Measurements from ENCODE around the gene ABLIM3.

The ABLIM3 gene

GRCh38 chr5:149280124-149280523 lies 138.8 kb downstream of the ABLIM3 start:
- H3K36me3 ChIP-seq (ENCODE audit: insufficient read depth, low read length) = no peaks in the 10 kb centered on the region
- H3K4me3 ChIP-seq (ENCODE audit: low read depth, low read length) = no peak overlapping the region
- peaks cover 3% of the 10 kb centered on the region for H3K79me2 ChIP-seq (ENCODE audit: control insufficient read depth, insufficient read depth, low read length, unreplicated experiment)
- no peak overlapping the region for H3K27ac ChIP-seq (ENCODE audit: low read depth, low read length)
- H2AFZ ChIP-seq (ENCODE audit: low read length, unreplicated experiment) = no peak overlapping the region
- no peaks in the 10 kb centered on the region for H3K27me3 ChIP-seq (ENCODE audit: insufficient read depth, low read length)
- peaks cover 18% of the 10 kb centered on the region for H3K4me1 ChIP-seq (ENCODE audit: control insufficient read depth, insufficient read depth, low read length, unreplicated experiment)

GRCh38 chr5:149280802-149281201 lies 139.5 kb downstream of the ABLIM3 start:
- Histone ChIP-seq H3K27me3 (ENCODE audit: insufficient read depth, low read length) (no peaks in the 10 kb centered on the region), H3K4me3 (ENCODE audit: low read depth, low read length) (no peak overlapping the region), H2AFZ (ENCODE audit: low read length, unreplicated experiment) (no peak overlapping the region), H3K79me2 (ENCODE audit: control insufficient read depth, insufficient read depth, low read length, unreplicated experiment) (peaks cover 3% of the 10 kb centered on the region), H3K4me1 (ENCODE audit: control insufficient read depth, insufficient read depth, low read length, unreplicated experiment) (peaks cover 20% of the 10 kb centered on the region), H3K36me3 (ENCODE audit: insufficient read depth, low read length) (no peaks in the 10 kb centered on the region), H3K27ac (ENCODE audit: low read depth, low read length) (no peak overlapping the region)

GRCh38 chr5:149282027-149282965 lies 141.0 kb downstream of the ABLIM3 start:
- H3K4me1 ChIP-seq (ENCODE audit: control insufficient read depth, insufficient read depth, low read length, unreplicated experiment) = peaks cover 20% of the 10 kb centered on the region
- no peak overlapping the region for H3K4me3 ChIP-seq (ENCODE audit: low read depth, low read length)
- H3K36me3 ChIP-seq (ENCODE audit: insufficient read depth, low read length) = no peaks in the 10 kb centered on the region
- no peak overlapping the region for H2AFZ ChIP-seq (ENCODE audit: low read length, unreplicated experiment)
- peaks cover 3% of the 10 kb centered on the region for H3K79me2 ChIP-seq (ENCODE audit: control insufficient read depth, insufficient read depth, low read length, unreplicated experiment)
- H3K27me3 ChIP-seq (ENCODE audit: insufficient read depth, low read length) = no peaks in the 10 kb centered on the region
- H3K27ac ChIP-seq (ENCODE audit: low read depth, low read length) = no peak overlapping the region

- no peak overlapping the region for H3K4me3 ChIP-seq (ENCODE audit: low read depth, low read length)
- H3K79me2 ChIP-seq (ENCODE audit: control insufficient read depth, insufficient read depth, low read length, unreplicated experiment) = peaks cover 3% of the 10 kb centered on the region
- H3K36me3 ChIP-seq (ENCODE audit: insufficient read depth, low read length) = no peaks in the 10 kb centered on the region
- H2AFZ ChIP-seq (ENCODE audit: low read length, unreplicated experiment) = no peak overlapping the region
- H3K4me1 ChIP-seq (ENCODE audit: control insufficient read depth, insufficient read depth, low read length, unreplicated experiment) = peaks cover 20% of the 10 kb centered on the region
- H3K27me3 ChIP-seq (ENCODE audit: insufficient read depth, low read length) = no peaks in the 10 kb centered on the region
- no peak overlapping the region for H3K27ac ChIP-seq (ENCODE audit: low read depth, low read length)
Measured at GRCh38 chr5:149282966-149283332, 141.7 kb downstream of the ABLIM3 start.

GRCh38 chr5:149283626-149284480 lies 142.6 kb downstream of the ABLIM3 start:
- no peaks in the 10 kb centered on the region for H3K27me3 ChIP-seq (ENCODE audit: insufficient read depth, low read length)
- H3K79me2 ChIP-seq (ENCODE audit: control insufficient read depth, insufficient read depth, low read length, unreplicated experiment) = peaks cover 3% of the 10 kb centered on the region
- H3K27ac ChIP-seq (ENCODE audit: low read depth, low read length) = peak overlapping the region; percentile 71
- peaks cover 20% of the 10 kb centered on the region for H3K4me1 ChIP-seq (ENCODE audit: control insufficient read depth, insufficient read depth, low read length, unreplicated experiment)
- H2AFZ ChIP-seq (ENCODE audit: low read length, unreplicated experiment) = peak overlapping the region; percentile 68
- H3K4me3 ChIP-seq (ENCODE audit: low read depth, low read length) = peak overlapping the region; percentile 58
- H3K36me3 ChIP-seq (ENCODE audit: insufficient read depth, low read length) = no peaks in the 10 kb centered on the region

- Histone ChIP-seq H3K27me3 (ENCODE audit: insufficient read depth, low read length) (no peaks in the 10 kb centered on the region), H3K27ac (ENCODE audit: low read depth, low read length) (peak overlapping the region; percentile 71), H3K36me3 (ENCODE audit: insufficient read depth, low read length) (no peaks in the 10 kb centered on the region), H3K4me1 (ENCODE audit: control insufficient read depth, insufficient read depth, low read length, unreplicated experiment) (peaks cover 20% of the 10 kb centered on the region), H3K4me3 (ENCODE audit: low read depth, low read length) (peak overlapping the region; percentile 58), H2AFZ (ENCODE audit: low read length, unreplicated experiment) (peak overlapping the region; percentile 68), H3K79me2 (ENCODE audit: control insufficient read depth, insufficient read depth, low read length, unreplicated experiment) (peaks cover 3% of the 10 kb centered on the region)
Measured at GRCh38 chr5:149284501-149284900, 143.2 kb downstream of the ABLIM3 start.

GRCh38 chr5:149285153-149285552 lies 143.9 kb downstream of the ABLIM3 start:
- Histone ChIP-seq H3K4me3 (ENCODE audit: low read depth, low read length) (peak overlapping the region; percentile 58; the same call in 1 of the 2 replicates), H3K27ac (ENCODE audit: low read depth, low read length) (peak overlapping the region; percentile 71; the same call in 1 of the 2 replicates), H3K79me2 (ENCODE audit: control insufficient read depth, insufficient read depth, low read length, unreplicated experiment) (peaks cover 3% of the 10 kb centered on the region), H3K4me1 (ENCODE audit: control insufficient read depth, insufficient read depth, low read length, unreplicated experiment) (peaks cover 20% of the 10 kb centered on the region), H2AFZ (ENCODE audit: low read length, unreplicated experiment) (no peak overlapping the region), H3K27me3 (ENCODE audit: insufficient read depth, low read length) (no peaks in the 10 kb centered on the region), H3K36me3 (ENCODE audit: insufficient read depth, low read length) (no peaks in the 10 kb centered on the region)

- Histone ChIP-seq H3K27ac (ENCODE audit: low read depth, low read length) (no peak overlapping the region), H3K36me3 (ENCODE audit: insufficient read depth, low read length) (no peaks in the 10 kb centered on the region), H3K79me2 (ENCODE audit: control insufficient read depth, insufficient read depth, low read length, unreplicated experiment) (no peaks in the 10 kb centered on the region), H3K4me1 (ENCODE audit: control insufficient read depth, insufficient read depth, low read length, unreplicated experiment) (peaks cover 20% of the 10 kb centered on the region), H3K27me3 (ENCODE audit: insufficient read depth, low read length) (no peaks in the 10 kb centered on the region), H3K4me3 (ENCODE audit: low read depth, low read length) (no peak overlapping the region), H2AFZ (ENCODE audit: low read length, unreplicated experiment) (no peak overlapping the region)
Measured at GRCh38 chr5:149288436-149288835, 147.1 kb downstream of the ABLIM3 start.

- Histone ChIP-seq H3K4me1 (ENCODE audit: control insufficient read depth, insufficient read depth, low read length, unreplicated experiment) (peaks cover 13% of the 10 kb centered on the region), H3K36me3 (ENCODE audit: insufficient read depth, low read length) (no peaks in the 10 kb centered on the region), H3K27me3 (ENCODE audit: insufficient read depth, low read length) (no peaks in the 10 kb centered on the region), H3K4me3 (ENCODE audit: low read depth, low read length) (no peak overlapping the region), H3K27ac (ENCODE audit: low read depth, low read length) (no peak overlapping the region), H3K79me2 (ENCODE audit: control insufficient read depth, insufficient read depth, low read length, unreplicated experiment) (no peaks in the 10 kb centered on the region), H2AFZ (ENCODE audit: low read length, unreplicated experiment) (no peak overlapping the region)
Measured at GRCh38 chr5:149289301-149289700, 148.0 kb downstream of the ABLIM3 start.

GRCh38 chr5:149294872-149295829 lies 153.9 kb downstream of the ABLIM3 start:
- no peaks in the 10 kb centered on the region for H3K79me2 ChIP-seq (ENCODE audit: control insufficient read depth, insufficient read depth, low read length, unreplicated experiment)
- H3K4me1 ChIP-seq (ENCODE audit: control insufficient read depth, insufficient read depth, low read length, unreplicated experiment) = no peaks in the 10 kb centered on the region
- no peak overlapping the region for H2AFZ ChIP-seq (ENCODE audit: low read length, unreplicated experiment)
- no peak overlapping the region for H3K4me3 ChIP-seq (ENCODE audit: low read depth, low read length)
- no peaks in the 10 kb centered on the region for H3K36me3 ChIP-seq (ENCODE audit: insufficient read depth, low read length)
- H3K27me3 ChIP-seq (ENCODE audit: insufficient read depth, low read length) = no peaks in the 10 kb centered on the region
- no peak overlapping the region for H3K27ac ChIP-seq (ENCODE audit: low read depth, low read length)
